GM18519 (cell line): Measurements from ENCODE around the gene CLCA2.

Experiments
- ATAC-seq: cut with Tn5 transposase; IDR thresholded peaks from one replicate; pipeline ENCODE4 v1.9.1; 2021; ENCODE audit warnings: mild to moderate bottlenecking, moderate library complexity; ENCODE audit not compliant: unreplicated experiment, low FRiP score

Gene CLCA2

GRCh38 chr1:86429835-86430234 lies 5.9 kb downstream of the CLCA2 start:
- no peak for ATAC-seq

- no peak for ATAC-seq
Observed at GRCh38 chr1:86430376-86430775, 6.4 kb downstream of the CLCA2 start.

DNA sequence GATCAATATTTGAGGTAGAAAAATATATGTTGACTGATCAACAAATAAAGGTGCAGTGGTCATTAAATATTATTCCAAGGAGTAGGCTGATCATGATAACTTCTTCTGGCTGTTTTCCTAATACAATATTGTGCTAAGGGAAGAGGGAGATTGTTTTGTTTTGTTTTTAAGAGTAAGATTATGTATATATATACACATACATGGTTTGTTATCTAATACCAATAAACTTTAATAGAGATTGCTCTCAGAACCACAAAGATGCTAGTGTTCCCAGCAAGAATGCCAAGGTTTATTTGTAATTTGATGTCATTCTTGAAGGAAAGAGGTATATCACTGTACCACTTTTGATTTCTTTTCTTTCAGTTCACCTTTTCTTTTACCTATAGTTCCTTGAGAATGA lies 10.1 kb downstream of the CLCA2 start:
- no peak for ATAC-seq

GRCh38 chr1:86435327-86435726 lies 11.4 kb downstream of the CLCA2 start:
- no peak for ATAC-seq

DNA sequence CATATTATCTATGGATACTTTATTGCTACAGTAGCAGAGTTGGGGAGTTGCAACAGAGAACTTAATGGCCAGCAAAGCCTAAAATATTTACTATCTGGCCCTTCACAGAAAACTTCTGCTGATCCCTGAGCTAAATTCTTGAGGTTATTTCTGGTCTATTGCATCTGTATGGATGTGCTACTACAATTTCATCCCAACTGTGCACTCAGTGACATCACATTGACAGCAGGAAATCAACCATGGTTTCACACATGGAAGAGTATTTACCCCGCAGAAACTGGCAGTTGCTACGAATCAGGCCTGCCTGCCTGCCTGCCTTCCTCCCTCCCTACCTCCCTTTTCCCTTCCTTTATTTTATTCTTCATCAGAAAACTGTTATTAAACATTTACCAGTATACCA lies 12.1 kb downstream of the CLCA2 start:
- ATAC-seq: no peak

GRCh38 chr1:86441581-86441980 lies 17.6 kb downstream of the CLCA2 start:
- no peak for ATAC-seq

GRCh38 chr1:86441997-86442396 lies 18.0 kb downstream of the CLCA2 start:
- no peak for ATAC-seq

DNA sequence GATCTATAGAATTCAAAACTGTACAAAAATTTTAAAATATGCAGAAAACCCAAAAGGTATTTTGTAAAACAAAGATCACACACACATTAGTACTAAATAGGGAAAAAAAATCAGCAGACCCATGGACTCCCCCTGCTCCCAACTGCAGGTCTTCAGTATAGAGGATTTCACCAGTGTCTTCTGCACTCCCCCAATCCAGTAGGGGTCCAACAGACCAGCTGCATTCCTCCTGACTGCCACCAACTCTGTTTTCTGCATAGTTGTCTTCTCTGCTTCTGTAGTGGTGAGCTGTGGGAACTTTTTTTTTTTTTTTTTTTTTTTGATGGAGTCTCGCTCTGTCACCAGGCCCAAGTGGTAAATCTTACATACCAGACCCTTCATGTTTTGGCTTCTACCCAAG lies 21.9 kb downstream of the CLCA2 start:
- no peak for ATAC-seq

GRCh38 chr1:86447198-86447790 lies 23.3 kb downstream of the CLCA2 start:
- no peak for ATAC-seq

- ATAC-seq: no peak
Observed at GRCh38 chr1:86448670-86449069, 24.7 kb downstream of the CLCA2 start.

DNA sequence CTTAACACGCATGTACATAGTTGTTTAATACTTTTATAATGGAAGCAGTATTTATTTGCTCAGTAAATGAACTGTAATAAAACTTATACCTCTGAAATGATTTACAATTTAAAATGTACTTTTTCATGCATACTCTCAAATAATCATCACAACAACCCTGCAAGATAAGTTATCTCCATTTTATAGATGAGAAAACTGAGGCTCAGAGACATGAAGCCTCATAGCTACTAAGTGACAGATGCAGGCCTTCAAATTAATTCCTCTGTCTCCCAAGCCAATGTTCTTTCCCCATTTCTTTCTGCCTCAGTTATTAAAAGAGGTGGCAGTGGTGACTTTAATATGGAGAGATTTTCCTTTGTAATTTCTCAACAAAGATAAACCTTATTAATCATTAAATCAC lies 25.1 kb downstream of the CLCA2 start:
- no peak for ATAC-seq

- ATAC-seq: peak; percentile 61
Observed at GRCh38 chr1:86450847-86451246, 26.9 kb downstream of the CLCA2 start.

GRCh38 chr1:86453664-86454063 lies 29.7 kb downstream of the CLCA2 start:
- ATAC-seq: no peak

GRCh38 chr1:86455073-86455472 lies 31.1 kb downstream of the CLCA2 start:
- no peak for ATAC-seq

- no peak for ATAC-seq
Observed at GRCh38 chr1:86460998-86461397, 37.0 kb downstream of the CLCA2 start.

DNA sequence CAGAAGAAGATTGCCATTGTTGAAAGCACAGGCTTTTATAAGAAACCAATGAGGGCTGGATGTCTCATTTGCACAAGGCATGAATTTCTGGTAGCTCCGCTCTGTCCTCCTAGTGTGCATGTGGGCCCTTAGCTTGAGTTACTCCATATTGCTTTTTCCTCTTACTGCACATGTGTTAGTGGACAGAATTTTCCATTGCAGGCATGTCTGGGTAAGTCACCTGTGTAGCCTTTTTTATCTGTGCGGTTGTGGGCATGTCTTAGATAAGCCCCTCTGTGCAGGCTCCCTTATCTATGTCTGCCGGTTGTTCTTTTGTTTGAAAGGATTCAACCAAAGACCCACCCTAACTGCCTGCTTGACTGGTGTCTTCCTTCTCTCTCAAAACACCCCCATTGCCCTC lies 37.5 kb downstream of the CLCA2 start:
- ATAC-seq: no peak

- ATAC-seq: no peak
Observed at GRCh38 chr1:86464819-86465218, 40.8 kb downstream of the CLCA2 start.

GRCh38 chr1:86466109-86466844 lies 42.3 kb downstream of the CLCA2 start:
- no peak for ATAC-seq

GRCh38 chr1:86466986-86467385 lies 43.0 kb downstream of the CLCA2 start:
- no peak for ATAC-seq

GRCh38 chr1:86468501-86468977 lies 44.6 kb downstream of the CLCA2 start, which contains the start of gene CLCA1:
TSS of gene CLCA1 (plus strand) at chr1:86468927. CDS start at chr1:86468972, 45 bp downstream.
- no peak for ATAC-seq

DNA sequence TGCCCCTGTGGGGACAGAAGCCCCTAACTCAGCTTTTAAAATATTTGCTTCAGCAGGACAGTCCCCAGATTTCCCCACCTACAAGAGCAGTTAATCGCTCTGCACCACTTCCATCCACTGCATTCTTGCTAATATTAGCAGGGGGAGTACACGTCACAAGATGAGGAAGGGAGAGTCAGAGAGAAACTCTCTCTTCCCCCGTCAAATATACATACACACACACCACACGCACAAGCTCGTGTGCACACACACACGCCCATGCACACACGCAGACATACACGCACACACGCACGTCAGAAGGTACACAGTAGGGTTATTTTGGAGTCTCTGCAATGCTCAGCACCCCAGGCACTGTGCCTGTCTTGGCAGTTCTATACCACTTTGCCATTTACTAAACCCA lies 46.9 kb downstream of the CLCA2 start:
- peak; percentile 60 for ATAC-seq

DNA sequence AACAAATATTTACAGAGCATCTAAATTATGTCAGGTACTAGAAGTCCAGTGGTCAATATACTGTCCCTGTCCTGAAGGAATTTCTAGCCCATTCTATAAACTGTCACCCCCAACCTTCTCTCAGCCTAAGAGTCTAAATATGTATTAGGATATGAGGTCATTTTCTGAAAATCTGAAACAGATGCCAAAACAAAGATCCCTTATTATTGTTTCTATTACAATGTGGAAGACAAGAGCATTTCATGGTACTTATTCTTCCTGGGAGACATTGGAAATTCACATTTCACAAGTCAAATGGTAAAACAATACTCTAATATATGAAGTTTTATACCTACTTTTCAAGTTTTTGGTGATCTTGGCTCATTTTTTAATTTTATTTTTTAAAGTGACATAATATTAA lies 47.3 kb downstream of the CLCA2 start:
- ATAC-seq: no peak
